ENCODE results near the gene PPM1H. TPM values are rescaled to one million over a fixed set of nuclear protein-coding genes. Genes with fewer than 3 reads are reported as not detected.

PPM1H gene
- total and polyA plus RNA-seq, 10 of the 15 experiments (the other 5 are each of a cell fraction or from before 2014, with no cell fraction given): 0.11 to 0.83 (median 0.49) TPM

- TF ChIP-seq ZBTB4 (CRISPR knock-in tag; IDR thresholded peaks at IDR 0.05): no peak
- TF ChIP-seq ETV6 (conservative IDR thresholded peaks at IDR 0.05 in 1 of 2, IDR thresholded peaks at IDR 0.05 in 1 of 2; ENCODE audit: borderline replicate concordance in 1 of 2, low read depth in 1 of 2): no peak
- TF ChIP-seq EP300 (IDR thresholded peaks at IDR 0.05; ENCODE audit: borderline replicate concordance in 1 of 2, control insufficient read depth in 1 of 2, low read depth in 2 of 2, low read length in 2 of 2): no peak
- TF ChIP-seq STAT1 (conservative IDR thresholded peaks at IDR 0.05): no peak
- no peak for TF ChIP-seq NFYB (IDR thresholded peaks at IDR 0.05; ENCODE audit: insufficient read depth, low read depth, low read length)
- no peak for TF ChIP-seq SMAD1 (IDR thresholded peaks at IDR 0.05; ENCODE audit: low read depth, partially characterized antibody)
- TF ChIP-seq, protein P1, sequence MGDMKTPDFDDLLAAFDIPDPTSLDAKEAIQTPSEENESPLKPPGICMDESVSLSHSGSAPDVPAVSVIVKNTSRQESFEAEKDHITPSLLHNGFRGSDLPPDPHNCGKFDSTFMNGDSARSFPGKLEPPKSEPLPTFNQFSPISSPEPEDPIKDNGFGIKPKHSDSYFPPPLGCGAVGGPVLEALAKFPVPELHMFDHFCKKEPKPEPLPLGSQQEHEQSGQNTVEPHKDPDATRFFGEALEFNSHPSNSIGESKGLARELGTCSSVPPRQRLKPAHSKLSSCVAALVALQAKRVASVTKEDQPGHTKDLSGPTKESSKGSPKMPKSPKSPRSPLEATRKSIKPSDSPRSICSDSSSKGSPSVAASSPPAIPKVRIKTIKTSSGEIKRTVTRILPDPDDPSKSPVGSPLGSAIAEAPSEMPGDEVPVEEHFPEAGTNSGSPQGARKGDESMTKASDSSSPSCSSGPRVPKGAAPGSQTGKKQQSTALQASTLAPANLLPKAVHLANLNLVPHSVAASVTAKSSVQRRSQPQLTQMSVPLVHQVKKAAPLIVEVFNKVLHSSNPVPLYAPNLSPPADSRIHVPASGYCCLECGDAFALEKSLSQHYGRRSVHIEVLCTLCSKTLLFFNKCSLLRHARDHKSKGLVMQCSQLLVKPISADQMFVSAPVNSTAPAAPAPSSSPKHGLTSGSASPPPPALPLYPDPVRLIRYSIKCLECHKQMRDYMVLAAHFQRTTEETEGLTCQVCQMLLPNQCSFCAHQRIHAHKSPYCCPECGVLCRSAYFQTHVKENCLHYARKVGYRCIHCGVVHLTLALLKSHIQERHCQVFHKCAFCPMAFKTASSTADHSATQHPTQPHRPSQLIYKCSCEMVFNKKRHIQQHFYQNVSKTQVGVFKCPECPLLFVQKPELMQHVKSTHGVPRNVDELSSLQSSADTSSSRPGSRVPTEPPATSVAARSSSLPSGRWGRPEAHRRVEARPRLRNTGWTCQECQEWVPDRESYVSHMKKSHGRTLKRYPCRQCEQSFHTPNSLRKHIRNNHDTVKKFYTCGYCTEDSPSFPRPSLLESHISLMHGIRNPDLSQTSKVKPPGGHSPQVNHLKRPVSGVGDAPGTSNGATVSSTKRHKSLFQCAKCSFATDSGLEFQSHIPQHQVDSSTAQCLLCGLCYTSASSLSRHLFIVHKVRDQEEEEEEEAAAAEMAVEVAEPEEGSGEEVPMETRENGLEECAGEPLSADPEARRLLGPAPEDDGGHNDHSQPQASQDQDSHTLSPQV (IDR thresholded peaks at IDR 0.05): no peak
- TF ChIP-seq, protein P2, sequence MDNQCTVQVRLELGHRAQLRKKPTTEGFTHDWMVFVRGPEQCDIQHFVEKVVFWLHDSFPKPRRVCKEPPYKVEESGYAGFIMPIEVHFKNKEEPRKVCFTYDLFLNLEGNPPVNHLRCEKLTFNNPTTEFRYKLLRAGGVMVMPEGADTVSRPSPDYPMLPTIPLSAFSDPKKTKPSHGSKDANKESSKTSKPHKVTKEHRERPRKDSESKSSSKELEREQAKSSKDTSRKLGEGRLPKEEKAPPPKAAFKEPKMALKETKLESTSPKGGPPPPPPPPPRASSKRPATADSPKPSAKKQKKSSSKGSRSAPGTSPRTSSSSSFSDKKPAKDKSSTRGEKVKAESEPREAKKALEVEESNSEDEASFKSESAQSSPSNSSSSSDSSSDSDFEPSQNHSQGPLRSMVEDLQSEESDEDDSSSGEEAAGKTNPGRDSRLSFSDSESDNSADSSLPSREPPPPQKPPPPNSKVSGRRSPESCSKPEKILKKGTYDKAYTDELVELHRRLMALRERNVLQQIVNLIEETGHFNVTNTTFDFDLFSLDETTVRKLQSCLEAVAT (IDR thresholded peaks at IDR 0.05): no peak
Observed at GRCh38 chr12:62787611-62788010, 147.3 kb downstream of the PPM1H start (continued).

Measured in GM12878 (cell line).